HepG2 (cell line): ENCODE measurements around the gene MACROD2.

ENCODE experiments used
- AGO2 ChIP-seq: fragments of 200-400 bp; formaldehyde crosslinking; optimal IDR thresholded peaks from 2 replicates; pipeline ENCODE3; 2017; ENCODE audit warnings: mild to moderate bottlenecking, low read depth, low read length, moderate library complexity
- BRCA1 ChIP-seq: sonication (generic); formaldehyde crosslinking; IDR thresholded peaks from 2 replicates; pipeline ENCODE4 v1.4.0; 2020; ENCODE audit warnings: missing genetic modification reagents
- CEBPG ChIP-seq: IDR thresholded peaks from 2 replicates; pipeline ENCODE4 v1.6.1; 2016
- CREB1 ChIP-seq, 2 experiments: fragments of 450-650 bp in 1 of 2; IDR thresholded peaks; 2 replicates each; pipeline ENCODE4 v1.6.1; 2016 to 2017; ENCODE audit warnings: control low read depth in 1 of 2, mild to moderate bottlenecking in 1 of 2, missing compliant biosample characterization in 1 of 2, missing genetic modification characterization in 1 of 2
- HNRNPL ChIP-seq: fragments of 200-400 bp; formaldehyde crosslinking; IDR thresholded peaks from 2 replicates; pipeline ENCODE4 v1.6.1; 2017; ENCODE audit warnings: mild to moderate bottlenecking, low read depth, low read length
- MAFK ChIP-seq, 2 experiments: IDR thresholded peaks in 1 of 2; conservative IDR thresholded peaks in 1 of 2; 2 replicates each; pipeline ENCODE4 v1.6.1; 2011; ENCODE audit warnings: improper control_type of control experiment in 2 of 2, low read length in 2 of 2
- MNT ChIP-seq: fragments of 450-650 bp; IDR thresholded peaks from 2 replicates; pipeline ENCODE4 v1.6.1; 2016
- POLR2AphosphoS5 ChIP-seq: IDR thresholded peaks from 2 replicates; pipeline ENCODE4 v1.6.1; 2012; ENCODE audit warnings: low read depth, low read length
- SRSF1 ChIP-seq: fragments of 200-400 bp; formaldehyde crosslinking; optimal IDR thresholded peaks from 2 replicates; pipeline ENCODE3; 2017; ENCODE audit warnings: mild to moderate bottlenecking, low read depth, low read length, moderate library complexity
- ZNF563 ChIP-seq: sonication (generic); formaldehyde crosslinking; IDR thresholded peaks from 2 replicates; pipeline ENCODE4 v1.8.0; 2022; ENCODE audit warnings: mild to moderate bottlenecking, moderate library complexity, missing genetic modification reagents
- ZNF577 ChIP-seq: sonication (generic); formaldehyde crosslinking; IDR thresholded peaks from 2 replicates; pipeline ENCODE4 v1.4.0; 2020; ENCODE audit warnings: mild to moderate bottlenecking, low read depth, missing genetic modification reagents, borderline replicate concordance
- ZNF816 ChIP-seq: sonication (generic); formaldehyde crosslinking; IDR thresholded peaks from 2 replicates; pipeline ENCODE4 v1.8.0; 2022; ENCODE audit warnings: missing genetic modification reagents, mild to moderate bottlenecking, borderline replicate concordance

DNA sequence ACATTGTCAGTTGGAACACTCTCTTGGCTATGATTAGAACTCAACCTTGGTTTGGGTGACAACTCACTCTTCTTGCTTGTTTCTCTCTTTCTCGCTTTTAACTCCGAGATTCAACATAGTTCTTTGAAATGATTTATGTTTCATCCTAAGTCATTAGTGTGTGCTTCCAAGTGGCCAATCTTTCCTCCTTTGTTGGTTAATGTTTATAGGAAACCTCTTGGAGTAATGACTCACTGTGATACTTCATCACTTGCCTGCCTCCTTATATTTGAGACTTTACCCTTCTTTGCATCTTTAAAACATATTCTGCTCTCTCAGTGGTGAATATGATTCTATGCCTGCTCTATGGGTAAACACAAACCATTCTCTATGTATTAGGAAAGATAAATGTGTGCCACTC is 621.8 kb downstream of the MACROD2 start:
- no peak for TF ChIP-seq BRCA1
- no peak for TF ChIP-seq CEBPG (CRISPR knock-in tag)
- TF ChIP-seq HNRNPL: no peak
- TF ChIP-seq CREB1 (IDR thresholded peaks at IDR 0.05): no peak
- TF ChIP-seq CREB1 (CRISPR knock-in tag; IDR thresholded peaks at IDR 0.05): no peak
- no peak for TF ChIP-seq AGO2
- no peak for TF ChIP-seq SRSF1
- TF ChIP-seq POLR2AphosphoS5: no peak
- no peak for TF ChIP-seq MAFK (conservative IDR thresholded peaks at IDR 0.05 in 1 of 2, IDR thresholded peaks at IDR 0.05 in 1 of 2; ENCODE audit: low read length in 2 of 2)
- no peak for TF ChIP-seq ZNF563
- no peak for TF ChIP-seq ZNF577 (CRISPR knock-in tag)
- TF ChIP-seq ZNF816 (CRISPR knock-in tag): no peak
- no peak for TF ChIP-seq MNT
